Common myeloid progenitor, CD34-positive (primary cell): Measurements from ENCODE around the gene DAB2.

Experiments
- CTCF ChIA-PET: fragments of 350-600 bp; sonication (Branson Sonifier 250); formaldehyde crosslinking; loops from one replicate; lab custom pipeline; 2021; ENCODE audit warnings: antibody characterized with exemption; lab: Charles Lee
- POLR2A ChIA-PET: fragments of 350-600 bp; sonication (Branson Sonifier 250); formaldehyde crosslinking; loops from one replicate; lab custom pipeline; 2021; ENCODE audit warnings: antibody characterized with exemption; lab: Charles Lee
- DNase-seq, 3 donors: peaks; one replicate each; pipeline versions ENCODE4 v3.0.0 to v3.0.0-alpha.2; 2013
- H3K27ac ChIP-seq, 2 experiments: 1 replicate in 1 of 2; 2 replicates in 1 of 2; pipeline ENCODE4 v1.7.0; 2013; ENCODE audit warnings: inconsistent platforms in 2 of 2, low read length in 2 of 2, mild to moderate bottlenecking in 2 of 2, low read depth in 1 of 2, moderate library complexity in 1 of 2; ENCODE audit not compliant: severe bottlenecking in 2 of 2, insufficient read depth in 1 of 2, poor library complexity in 1 of 2
- H3K27me3 ChIP-seq, 5 experiments: replicated peaks in 2 of 5; 1 replicate in 3 of 5; 2 replicates in 2 of 5; pipeline versions ENCODE4 v1.6.1 to v1.7.0; 2013; ENCODE audit warnings: low read length in 4 of 5, mild to moderate bottlenecking in 2 of 5, moderate library complexity in 2 of 5, inconsistent platforms in 1 of 5; ENCODE audit not compliant: insufficient read depth in 5 of 5, control insufficient read depth in 4 of 5
- H3K36me3 ChIP-seq, 4 experiments: 1 replicate in 2 of 4; 2 replicates in 2 of 4; pipeline versions ENCODE4 v1.6.1 to v1.7.0; 2013; ENCODE audit warnings: low read length in 3 of 4, control low read depth in 1 of 4, mild to moderate bottlenecking in 1 of 4; ENCODE audit not compliant: control insufficient read depth in 4 of 4, insufficient read depth in 4 of 4
- H3K4me1 ChIP-seq, 4 experiments: 1 replicate in 3 of 4; 2 replicates in 1 of 4; pipeline versions ENCODE4 v1.6.1 to v1.7.1; 2013; ENCODE audit warnings: low read length in 3 of 4, mild to moderate bottlenecking in 3 of 4, control low read depth in 1 of 4, inconsistent platforms in 1 of 4, moderate library complexity in 1 of 4; ENCODE audit not compliant: control insufficient read depth in 4 of 4, insufficient read depth in 4 of 4; ENCODE audit errors: control extremely low read depth in 1 of 4
- H3K4me3 ChIP-seq, 7 experiments: 1 replicate in 4 of 7; 2 replicates in 3 of 7; pipeline versions ENCODE4 v1.5.1 to v1.7.0; 2013; ENCODE audit warnings: mild to moderate bottlenecking in 7 of 7, low read length in 6 of 7, moderate library complexity in 6 of 7, inconsistent platforms in 2 of 7, low read depth in 2 of 7, control low read depth in 1 of 7; ENCODE audit not compliant: insufficient read depth in 4 of 7, control insufficient read depth in 1 of 7; ENCODE audit errors: extremely low read depth in 1 of 7
- H3K9me3 ChIP-seq, 5 experiments: 1 replicate in 4 of 5; 2 replicates in 1 of 5; pipeline versions ENCODE4 v1.6.1 to v1.7.1; 2013; ENCODE audit warnings: low read length in 4 of 5, mild to moderate bottlenecking in 2 of 5, inconsistent platforms in 1 of 5, low read depth in 1 of 5, moderate library complexity in 1 of 5; ENCODE audit not compliant: control insufficient read depth in 4 of 5, insufficient read depth in 2 of 5; ENCODE audit errors: control extremely low read depth in 1 of 5
- WGBS: methylation state at CpG from one replicate; pipeline ENCODE4 v1.1.5; 2013; ENCODE audit not compliant: insufficient coverage; 5-methylcytosine and 5-hydroxymethylcytosine counted together

DAB2 gene

DNA sequence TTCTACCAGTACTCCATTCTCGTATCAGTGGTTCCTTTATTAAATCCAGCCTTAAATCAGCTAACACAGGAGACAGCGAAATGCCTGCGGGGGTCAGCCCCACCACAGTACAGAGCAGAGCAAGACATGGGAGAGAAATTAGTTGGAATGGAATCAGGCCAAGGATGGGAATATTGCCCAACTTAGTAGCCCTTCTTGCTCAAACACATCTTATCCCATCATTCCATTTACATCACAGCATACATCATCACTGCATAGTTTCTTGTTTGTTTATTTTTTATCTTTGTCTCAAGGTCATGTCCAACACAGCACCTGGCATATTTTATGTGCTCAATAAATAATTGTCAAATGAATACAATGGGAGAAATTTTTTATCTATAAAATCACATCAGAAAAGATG lies 34.3 kb upstream of the DAB2 start:
- POLR2A ChIA-PET, result no interaction called here
- CTCF ChIA-PET, result interaction anchor here (1.1 kb wide), 1 partner anchor 34 kb away, joined by 4 read pairs; the partner anchor contains the start of gene DAB2
- Histone ChIP-seq H3K36me3 (no peaks in the 10 kb centered on the region), H3K9me3 (no peaks in the 10 kb centered on the region), H3K4me3 (no peak overlapping the region), H3K27me3 (no peaks in the 10 kb centered on the region), H3K27ac (no peak overlapping the region), H3K4me1 (peaks cover 7 to 38% (median 8%) of the 10 kb centered on the region in 4 experiments)
- WGBS, result no CpG with 5 or more reads among the region's 3 CpGs
- DNase-seq, result no peak

- ChIA-PET POLR2A (no interaction called here), CTCF (interaction anchor here (1.3 to 3.8 kb wide), 2 partner anchors 10 to 46 kb away, joined by 4 to 11 read pairs; no protein-coding TSS in a partner anchor)
Observed at GRCh38 chr5:39455645-39456044, 30.9 kb upstream of the DAB2 start.

DNA sequence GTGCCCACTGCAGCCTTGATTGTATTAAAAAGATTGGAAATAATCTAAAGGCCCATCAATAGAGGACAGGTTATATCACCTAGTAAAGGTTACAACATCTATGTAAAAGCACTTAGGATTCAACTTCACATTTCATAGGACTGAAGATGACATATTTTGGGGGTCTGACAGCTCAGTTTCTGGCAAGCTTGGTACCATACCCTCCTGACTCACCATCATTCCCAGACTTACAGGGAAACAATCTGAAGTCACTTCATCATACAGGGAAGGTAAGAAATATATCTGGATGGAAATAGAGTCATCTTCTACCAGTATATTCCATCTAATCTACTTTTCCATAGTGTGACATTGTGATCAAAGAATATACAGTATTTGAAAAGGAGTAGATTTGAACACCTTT lies 28.8 kb upstream of the DAB2 start:
- no peak overlapping the region for H3K4me3 ChIP-seq
- H3K27me3 ChIP-seq, result no peaks in the 10 kb centered on the region
- peaks cover 0 to 12% (median 0%) of the 10 kb centered on the region in 4 experiments for H3K4me1 ChIP-seq
- no peaks in the 10 kb centered on the region for H3K36me3 ChIP-seq
- DNase-seq, result no peak
- no peak overlapping the region for H3K27ac ChIP-seq
- ChIA-PET CTCF (interaction anchor here (0.6 to 1.9 kb wide), 4 partner anchors 9 to 54 kb away, joined by 3 to 4 read pairs (median 3); no protein-coding TSS in a partner anchor), POLR2A (no interaction called here)
- H3K9me3 ChIP-seq, result no peaks in the 10 kb centered on the region

More at GRCh38 chr5:39455645-39456044, 30.9 kb upstream of the DAB2 start:
- no peak overlapping the region for H3K27ac ChIP-seq
- no peaks in the 10 kb centered on the region for H3K27me3 ChIP-seq
- H3K9me3 ChIP-seq, result no peaks in the 10 kb centered on the region
- H3K4me1 ChIP-seq, result peaks cover 0 to 24% (median 3%) of the 10 kb centered on the region in 4 experiments
- no peak for DNase-seq
- H3K36me3 ChIP-seq, result no peaks in the 10 kb centered on the region
- 23% methylated on average over 6 of the region's 7 CpGs for WGBS
- no peak overlapping the region for H3K4me3 ChIP-seq

DNA sequence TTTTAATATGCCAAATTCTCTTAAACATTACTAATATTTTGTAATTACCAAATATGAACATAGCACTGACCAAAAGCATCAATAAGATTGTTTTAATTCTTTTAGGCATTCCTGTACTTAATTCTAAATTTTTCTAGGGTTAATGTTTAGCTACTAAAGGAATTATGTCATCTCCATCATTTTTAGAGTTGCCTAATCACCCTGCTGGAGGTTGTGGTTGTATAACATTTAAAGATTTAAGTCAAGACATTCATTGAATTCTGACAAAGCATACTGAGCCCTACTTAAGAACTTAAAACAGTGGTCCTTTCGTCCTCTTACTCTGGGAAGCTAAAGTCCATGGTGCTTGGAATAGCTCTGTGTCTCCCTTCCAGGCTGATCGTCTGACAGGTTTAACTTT lies 28.1 kb upstream of the DAB2 start:
- Histone ChIP-seq H3K4me3 (no peak overlapping the region), H3K36me3 (no peaks in the 10 kb centered on the region), H3K9me3 (no peaks in the 10 kb centered on the region), H3K27ac (no peak overlapping the region), H3K27me3 (no peaks in the 10 kb centered on the region), H3K4me1 (peaks cover 0 to 12% (median 0%) of the 10 kb centered on the region in 4 experiments)
- CTCF ChIA-PET, result interaction anchor here (1.0 to 1.9 kb wide), 3 partner anchors 10 to 32 kb away, joined by 3 to 4 read pairs (median 3); no protein-coding TSS in a partner anchor
- POLR2A ChIA-PET, result no interaction called here
- WGBS, result 100% methylated on average over 2 of the region's 2 CpGs
- no peak for DNase-seq

- POLR2A ChIA-PET, result no interaction called here
- CTCF ChIA-PET, result no interaction called here
Observed at GRCh38 chr5:39451276-39451941, 26.6 kb upstream of the DAB2 start.

GRCh38 chr5:39450487-39450886 lies 25.7 kb upstream of the DAB2 start:
- no peaks in the 10 kb centered on the region for H3K36me3 ChIP-seq
- H3K27me3 ChIP-seq, result no peaks in the 10 kb centered on the region
- DNase-seq, result no peak
- H3K4me3 ChIP-seq, result no peak overlapping the region
- POLR2A ChIA-PET, result no interaction called here
- WGBS, result 100% methylated on average over 1 of the region's 3 CpGs
- H3K27ac ChIP-seq, result no peak overlapping the region
- CTCF ChIA-PET, result no interaction called here
- H3K9me3 ChIP-seq, result no peaks in the 10 kb centered on the region
- peaks cover 0 to 2% (median 0%) of the 10 kb centered on the region in 4 experiments for H3K4me1 ChIP-seq

More at GRCh38 chr5:39451276-39451941, 26.6 kb upstream of the DAB2 start:
- H3K27ac ChIP-seq, result no peak overlapping the region
- no peaks in the 10 kb centered on the region for H3K9me3 ChIP-seq
- no peak overlapping the region for H3K4me3 ChIP-seq
- no CpG with 5 or more reads among the region's 2 CpGs for WGBS
- no peak for DNase-seq
- H3K4me1 ChIP-seq, result peaks cover 0 to 12% (median 0%) of the 10 kb centered on the region in 4 experiments
- no peaks in the 10 kb centered on the region for H3K27me3 ChIP-seq
- no peaks in the 10 kb centered on the region for H3K36me3 ChIP-seq

- H3K4me1 ChIP-seq, result no peaks in the 10 kb centered on the region
- ChIA-PET POLR2A (no interaction called here), CTCF (no interaction called here)
- 100% methylated on average over 1 of the region's 3 CpGs for WGBS
- H3K36me3 ChIP-seq, result no peaks in the 10 kb centered on the region
- H3K9me3 ChIP-seq, result no peaks in the 10 kb centered on the region
- no peak for DNase-seq
- no peaks in the 10 kb centered on the region for H3K27me3 ChIP-seq
- no peak overlapping the region for H3K27ac ChIP-seq
- H3K4me3 ChIP-seq, result no peak overlapping the region
Observed at GRCh38 chr5:39449591-39449990, 24.8 kb upstream of the DAB2 start.
